ENCODE measurements around the gene SEMA3A. TPM values are rescaled to one million over a fixed set of nuclear protein-coding genes. Genes with fewer than 3 reads are reported as not detected.

The SEMA3A gene
- total and polyA plus RNA-seq, 2 of the 13 experiments (the other 11 are each of a cell fraction or from before 2014, with no cell fraction given): 0.29 to 1.2 TPM

DNA sequence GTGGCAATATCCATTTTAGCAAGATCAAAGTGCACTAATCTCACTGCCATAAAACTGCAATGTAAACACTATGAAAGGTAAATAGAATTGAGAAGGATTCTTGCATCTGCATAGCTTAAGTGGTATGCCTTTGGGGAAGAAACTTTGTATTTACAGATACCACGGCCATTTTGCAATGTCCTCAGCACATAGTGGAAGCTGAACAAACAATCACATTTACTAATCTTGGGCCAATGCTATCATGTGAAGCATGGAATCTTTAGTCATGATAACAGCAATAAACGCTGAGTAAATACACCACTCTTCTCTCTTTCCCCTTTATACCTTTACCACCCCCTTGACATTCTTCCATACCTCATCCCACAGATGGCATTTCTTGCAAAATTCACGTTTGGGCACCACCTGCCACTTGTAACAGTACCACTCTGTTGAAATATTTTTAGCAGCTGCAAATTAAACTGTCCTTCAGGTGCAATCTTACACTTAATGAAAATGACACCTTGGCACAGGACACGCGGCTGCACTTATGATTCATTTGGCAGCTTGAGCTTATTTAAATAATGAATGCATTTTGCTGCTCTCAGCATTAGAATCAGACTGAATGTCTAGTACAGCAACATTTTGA, 171.8 kb downstream of the SEMA3A start (continued):
- TF ChIP-seq MED13 (CRISPR knock-in tag; IDR thresholded peaks at IDR 0.05) (0 out of 2 replicates have a peak, but pooled peaks have one; percentile 24), CEBPG (CRISPR knock-in tag; IDR thresholded peaks at IDR 0.05) (peak; percentile 71), GTF2F1 (IDR thresholded peaks at IDR 0.05; ENCODE audit: low read length) (no peak), HOMEZ (CRISPR knock-in tag; IDR thresholded peaks at IDR 0.05; ENCODE audit: low read depth) (peak; percentile 78; the same call in 1 of the 2 replicates), ZMYM4 (CRISPR knock-in tag; IDR thresholded peaks at IDR 0.05) (peak; percentile 64; the same call in 1 of the 2 replicates), SMARCC2 (IDR thresholded peaks at IDR 0.05) (no peak), HDAC2 (CRISPR knock-in tag; IDR thresholded peaks at IDR 0.05) (peak; percentile 67; the same call in 1 of the 2 replicates), SOX5 (CRISPR knock-in tag; IDR thresholded peaks at IDR 0.05; ENCODE audit: borderline replicate concordance) (peak; percentile 69; the same call in 1 of the 2 replicates), ZBTB3 (CRISPR knock-in tag; IDR thresholded peaks at IDR 0.05; ENCODE audit: borderline replicate concordance, low read depth) (peak; percentile 92; the same call in 1 of the 2 replicates), ZNF644 (CRISPR knock-in tag; IDR thresholded peaks at IDR 0.05; ENCODE audit: low read depth) (peak; percentile 72; the same call in 1 of the 2 replicates), FOXA3 (CRISPR knock-in tag; IDR thresholded peaks at IDR 0.05) (peak; percentile 89), ZNF337 (CRISPR knock-in tag; IDR thresholded peaks at IDR 0.05; ENCODE audit: borderline replicate concordance, low read depth) (no peak), CREM (IDR thresholded peaks at IDR 0.05) (peak; percentile 35; the same call in 1 of the 2 replicates), CREM (CRISPR knock-in tag; IDR thresholded peaks at IDR 0.05) (no peak)
- TF ChIP-seq, protein P1, sequence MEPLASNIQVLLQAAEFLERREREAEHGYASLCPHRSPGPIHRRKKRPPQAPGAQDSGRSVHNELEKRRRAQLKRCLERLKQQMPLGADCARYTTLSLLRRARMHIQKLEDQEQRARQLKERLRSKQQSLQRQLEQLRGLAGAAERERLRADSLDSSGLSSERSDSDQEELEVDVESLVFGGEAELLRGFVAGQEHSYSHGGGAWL (CRISPR knock-in tag; IDR thresholded peaks at IDR 0.05): no peak
- TF ChIP-seq, protein P2, sequence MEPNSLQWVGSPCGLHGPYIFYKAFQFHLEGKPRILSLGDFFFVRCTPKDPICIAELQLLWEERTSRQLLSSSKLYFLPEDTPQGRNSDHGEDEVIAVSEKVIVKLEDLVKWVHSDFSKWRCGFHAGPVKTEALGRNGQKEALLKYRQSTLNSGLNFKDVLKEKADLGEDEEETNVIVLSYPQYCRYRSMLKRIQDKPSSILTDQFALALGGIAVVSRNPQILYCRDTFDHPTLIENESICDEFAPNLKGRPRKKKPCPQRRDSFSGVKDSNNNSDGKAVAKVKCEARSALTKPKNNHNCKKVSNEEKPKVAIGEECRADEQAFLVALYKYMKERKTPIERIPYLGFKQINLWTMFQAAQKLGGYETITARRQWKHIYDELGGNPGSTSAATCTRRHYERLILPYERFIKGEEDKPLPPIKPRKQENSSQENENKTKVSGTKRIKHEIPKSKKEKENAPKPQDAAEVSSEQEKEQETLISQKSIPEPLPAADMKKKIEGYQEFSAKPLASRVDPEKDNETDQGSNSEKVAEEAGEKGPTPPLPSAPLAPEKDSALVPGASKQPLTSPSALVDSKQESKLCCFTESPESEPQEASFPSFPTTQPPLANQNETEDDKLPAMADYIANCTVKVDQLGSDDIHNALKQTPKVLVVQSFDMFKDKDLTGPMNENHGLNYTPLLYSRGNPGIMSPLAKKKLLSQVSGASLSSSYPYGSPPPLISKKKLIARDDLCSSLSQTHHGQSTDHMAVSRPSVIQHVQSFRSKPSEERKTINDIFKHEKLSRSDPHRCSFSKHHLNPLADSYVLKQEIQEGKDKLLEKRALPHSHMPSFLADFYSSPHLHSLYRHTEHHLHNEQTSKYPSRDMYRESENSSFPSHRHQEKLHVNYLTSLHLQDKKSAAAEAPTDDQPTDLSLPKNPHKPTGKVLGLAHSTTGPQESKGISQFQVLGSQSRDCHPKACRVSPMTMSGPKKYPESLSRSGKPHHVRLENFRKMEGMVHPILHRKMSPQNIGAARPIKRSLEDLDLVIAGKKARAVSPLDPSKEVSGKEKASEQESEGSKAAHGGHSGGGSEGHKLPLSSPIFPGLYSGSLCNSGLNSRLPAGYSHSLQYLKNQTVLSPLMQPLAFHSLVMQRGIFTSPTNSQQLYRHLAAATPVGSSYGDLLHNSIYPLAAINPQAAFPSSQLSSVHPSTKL (CRISPR knock-in tag; IDR thresholded peaks at IDR 0.05): peak; percentile 90
- TF ChIP-seq, protein P3, sequence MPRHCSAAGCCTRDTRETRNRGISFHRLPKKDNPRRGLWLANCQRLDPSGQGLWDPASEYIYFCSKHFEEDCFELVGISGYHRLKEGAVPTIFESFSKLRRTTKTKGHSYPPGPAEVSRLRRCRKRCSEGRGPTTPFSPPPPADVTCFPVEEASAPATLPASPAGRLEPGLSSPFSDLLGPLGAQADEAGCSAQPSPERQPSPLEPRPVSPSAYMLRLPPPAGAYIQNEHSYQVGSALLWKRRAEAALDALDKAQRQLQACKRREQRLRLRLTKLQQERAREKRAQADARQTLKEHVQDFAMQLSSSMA (CRISPR knock-in tag; IDR thresholded peaks at IDR 0.05): no peak
- TF ChIP-seq, protein P4, sequence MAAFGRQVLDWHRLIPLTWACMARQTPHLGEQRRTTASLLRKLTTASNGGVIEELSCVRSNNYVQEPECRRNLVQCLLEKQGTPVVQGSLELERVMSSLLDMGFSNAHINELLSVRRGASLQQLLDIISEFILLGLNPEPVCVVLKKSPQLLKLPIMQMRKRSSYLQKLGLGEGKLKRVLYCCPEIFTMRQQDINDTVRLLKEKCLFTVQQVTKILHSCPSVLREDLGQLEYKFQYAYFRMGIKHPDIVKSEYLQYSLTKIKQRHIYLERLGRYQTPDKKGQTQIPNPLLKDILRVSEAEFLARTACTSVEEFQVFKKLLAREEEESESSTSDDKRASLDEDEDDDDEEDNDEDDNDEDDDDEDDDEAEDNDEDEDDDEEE (CRISPR knock-in tag; IDR thresholded peaks at IDR 0.05): no peak
